ENCODE results near the gene PTCD2.

The PTCD2 gene

GRCh38 chr5:72352616-72353015 lies 32.4 kb downstream of the PTCD2 start:
- no peak for DNase-seq

- DNase-seq: no peak
Measured at GRCh38 chr5:72353046-72353445, 32.9 kb downstream of the PTCD2 start.

GRCh38 chr5:72355706-72356299 lies 35.6 kb downstream of the PTCD2 start:
- no peak for DNase-seq

- DNase-seq: no peak
Measured at GRCh38 chr5:72356361-72356760, 36.2 kb downstream of the PTCD2 start.

GRCh38 chr5:72358925-72359324 lies 38.8 kb downstream of the PTCD2 start:
- no peak for DNase-seq

GRCh38 chr5:72359886-72360285 lies 39.7 kb downstream of the PTCD2 start:
- DNase-seq: no peak

- DNase-seq: no peak
Measured at GRCh38 chr5:72363166-72363802, 43.1 kb downstream of the PTCD2 start.

- DNase-seq: no peak
Measured at GRCh38 chr5:72364171-72364570, 44.0 kb downstream of the PTCD2 start.

- no peak for DNase-seq
Measured at GRCh38 chr5:72364951-72365350, 44.8 kb downstream of the PTCD2 start.

- DNase-seq: no peak
Measured at GRCh38 chr5:72366324-72366976, 46.3 kb downstream of the PTCD2 start.

GRCh38 chr5:72368271-72368670 lies 48.1 kb downstream of the PTCD2 start:
- DNase-seq: no peak

GRCh38 chr5:72369301-72369700 lies 49.1 kb downstream of the PTCD2 start:
- DNase-seq: no peak

- DNase-seq: no peak
Measured at GRCh38 chr5:72369711-72370110, 49.5 kb downstream of the PTCD2 start.

- DNase-seq: no peak
Measured at GRCh38 chr5:72372331-72372730, 52.2 kb downstream of the PTCD2 start.

GRCh38 chr5:72372923-72373322 lies 52.8 kb downstream of the PTCD2 start:
- DNase-seq: no peak

- no peak for DNase-seq
Measured at GRCh38 chr5:72374844-72375243, 54.7 kb downstream of the PTCD2 start.

GRCh38 chr5:72376381-72376780 lies 56.2 kb downstream of the PTCD2 start:
- no peak for DNase-seq

GRCh38 chr5:72377910-72378638 lies 57.9 kb downstream of the PTCD2 start:
- DNase-seq: no peak

- no peak for DNase-seq
Measured at GRCh38 chr5:72378639-72379289, 58.6 kb downstream of the PTCD2 start.

- DNase-seq: no peak
Measured at GRCh38 chr5:72379936-72380335, 59.8 kb downstream of the PTCD2 start.

GRCh38 chr5:72380492-72381274 lies 60.5 kb downstream of the PTCD2 start:
- DNase-seq: no peak

- no peak for DNase-seq
Measured at GRCh38 chr5:72383280-72383679, 63.1 kb downstream of the PTCD2 start.
